ENCODE measurements around the gene CAV2.

Gene CAV2

DNA sequence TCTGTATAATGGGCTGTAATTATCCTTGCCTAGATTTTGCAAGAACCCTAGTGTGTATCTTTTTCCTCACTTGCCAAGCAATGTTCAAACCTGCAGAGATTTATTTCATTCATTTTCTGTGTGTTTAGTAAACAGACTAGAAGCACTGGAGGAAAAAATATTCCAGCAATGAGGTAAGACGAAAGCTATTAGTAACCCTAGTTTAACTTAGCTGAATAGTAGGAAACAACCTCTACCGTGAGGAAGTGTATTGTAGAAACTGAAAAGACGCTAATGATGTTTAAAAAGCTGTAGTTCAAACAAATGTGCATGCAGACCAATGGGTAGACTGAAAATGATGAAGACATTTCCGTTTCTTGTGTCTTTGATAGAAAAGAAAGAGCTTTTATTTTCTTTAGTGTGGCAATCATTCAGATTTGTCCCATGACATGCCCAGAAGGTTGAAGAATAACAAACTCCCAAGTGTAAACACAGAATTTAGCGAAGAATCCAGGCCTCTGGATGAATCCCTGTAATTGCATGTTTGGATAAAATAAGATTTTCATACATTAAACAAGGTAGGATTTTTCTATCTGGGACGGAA, 46.0 kb downstream of the CAV2 start:
- DNase-seq (ENCODE audit: low spot score): no peak
- no peak for FAIRE-seq

DNA sequence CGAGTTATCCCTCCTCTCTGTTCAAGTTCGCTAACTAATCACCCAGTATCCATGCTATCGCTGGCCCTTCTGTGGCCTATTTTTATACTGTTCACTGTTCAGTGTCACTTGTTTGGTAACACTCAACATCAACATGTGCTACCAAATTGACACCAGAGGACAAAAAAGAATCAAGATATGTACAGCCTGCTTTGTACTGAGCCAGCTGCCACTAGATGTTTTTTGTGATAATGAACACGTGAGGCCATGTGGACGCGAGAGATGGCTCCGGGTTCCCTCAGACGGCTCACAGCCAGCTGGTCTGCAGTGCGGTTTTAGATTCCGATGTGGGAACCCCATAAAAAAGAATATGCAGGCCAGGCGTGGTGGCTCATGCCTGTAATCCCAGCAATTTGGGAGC, 46.5 kb downstream of the CAV2 start:
- no peak for FAIRE-seq
- DNase-seq (ENCODE audit: low spot score): no peak

DNA sequence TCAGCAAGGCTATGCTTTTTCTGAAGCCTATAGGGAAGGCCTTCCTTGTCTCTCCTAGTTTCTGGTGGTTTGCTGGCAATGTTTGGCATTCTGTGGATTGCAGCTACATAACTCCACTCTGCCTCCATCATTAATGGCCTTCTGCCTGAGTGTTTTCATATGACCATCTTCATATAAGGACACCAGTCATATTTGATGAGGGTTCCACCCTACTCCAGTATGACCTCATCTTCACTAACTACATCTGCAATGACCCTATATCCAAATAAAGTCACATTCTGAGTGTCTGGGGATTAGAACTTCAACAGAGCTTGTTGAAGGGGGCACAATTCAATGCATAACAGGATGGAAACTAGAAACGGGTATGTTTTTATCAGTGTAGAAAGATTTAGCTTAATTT, 47.4 kb downstream of the CAV2 start:
- FAIRE-seq (no peak), DNase-seq (ENCODE audit: low spot score) (no peak)

- FAIRE-seq (no peak), DNase-seq (ENCODE audit: low spot score) (no peak)
Observed at GRCh38 chr7:116547347-116547746, 47.8 kb downstream of the CAV2 start.

GRCh38 chr7:116548506-116548905, 49.0 kb downstream of the CAV2 start:
- no peak for DNase-seq (ENCODE audit: low spot score)
- FAIRE-seq: no peak

- DNase-seq (ENCODE audit: low spot score) (no peak), FAIRE-seq (no peak)
Observed at GRCh38 chr7:116549370-116549769, 49.8 kb downstream of the CAV2 start.

DNA sequence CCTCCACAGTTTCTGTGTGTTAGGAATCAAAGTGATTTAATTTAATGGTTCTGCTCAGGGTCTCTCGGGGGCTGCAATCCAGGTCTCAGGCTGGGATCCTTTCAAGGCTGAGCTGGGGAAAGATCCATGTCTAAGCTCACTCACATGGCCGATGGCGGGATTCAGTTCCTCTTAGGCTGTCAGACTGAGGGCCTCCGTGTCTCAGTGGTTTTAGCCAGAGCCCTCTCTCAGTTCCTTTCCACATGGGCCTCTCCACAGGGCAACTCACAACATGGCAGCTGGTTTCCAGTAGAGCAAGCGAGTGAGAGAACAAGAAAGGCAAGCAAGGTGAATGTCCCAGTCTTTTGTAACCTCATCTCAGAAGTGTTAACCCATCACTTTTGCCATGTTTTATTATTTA, 52.2 kb downstream of the CAV2 start:
- FAIRE-seq (no peak), DNase-seq (ENCODE audit: low spot score) (no peak)

GRCh38 chr7:116552602-116553001, 53.1 kb downstream of the CAV2 start:
- DNase-seq (ENCODE audit: low spot score): no peak
- FAIRE-seq: no peak

GRCh38 chr7:116553168-116553964, 53.8 kb downstream of the CAV2 start:
- no peak for FAIRE-seq
- no peak for DNase-seq (ENCODE audit: low spot score)

DNA sequence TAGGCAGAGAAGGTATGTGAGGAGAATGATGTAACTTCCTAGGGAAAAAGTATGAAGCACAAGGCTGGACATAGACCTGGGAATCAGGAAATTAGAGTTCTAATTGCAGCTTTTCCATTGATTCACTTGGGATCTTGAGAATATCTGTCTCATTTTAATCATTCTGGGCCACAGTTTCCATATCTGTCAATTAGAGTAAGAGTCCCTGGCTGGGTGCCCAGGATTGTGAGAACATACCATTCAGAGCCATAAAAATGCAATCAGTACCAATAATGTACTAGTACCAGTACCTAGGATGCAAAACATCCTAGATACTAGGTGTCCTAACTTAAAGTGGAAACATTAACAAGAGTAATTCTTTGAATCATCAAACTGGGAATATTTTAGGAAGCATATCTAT, 54.9 kb downstream of the CAV2 start:
- FAIRE-seq (no peak), DNase-seq (ENCODE audit: low spot score) (no peak)

DNA sequence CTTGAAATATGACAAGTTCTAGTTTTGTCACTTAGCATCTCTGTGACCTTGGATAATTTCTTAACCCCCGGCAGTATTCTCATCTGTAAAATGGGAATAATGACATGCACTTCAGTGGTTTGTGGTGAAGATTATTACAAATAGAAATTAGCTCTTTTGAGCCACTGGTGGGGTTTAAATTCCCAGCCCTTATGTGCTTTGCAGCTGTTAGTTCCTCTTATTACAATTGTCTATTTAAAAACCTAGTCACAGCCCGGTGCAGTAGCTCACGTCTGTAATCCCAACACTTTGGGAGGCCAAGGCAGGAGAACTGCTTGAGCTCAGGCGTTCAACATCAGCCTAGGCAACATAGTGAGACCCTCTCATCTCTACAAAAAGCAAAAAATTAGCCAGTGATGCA, 55.4 kb downstream of the CAV2 start:
- FAIRE-seq (no peak), DNase-seq (ENCODE audit: low spot score) (no peak)

DNA sequence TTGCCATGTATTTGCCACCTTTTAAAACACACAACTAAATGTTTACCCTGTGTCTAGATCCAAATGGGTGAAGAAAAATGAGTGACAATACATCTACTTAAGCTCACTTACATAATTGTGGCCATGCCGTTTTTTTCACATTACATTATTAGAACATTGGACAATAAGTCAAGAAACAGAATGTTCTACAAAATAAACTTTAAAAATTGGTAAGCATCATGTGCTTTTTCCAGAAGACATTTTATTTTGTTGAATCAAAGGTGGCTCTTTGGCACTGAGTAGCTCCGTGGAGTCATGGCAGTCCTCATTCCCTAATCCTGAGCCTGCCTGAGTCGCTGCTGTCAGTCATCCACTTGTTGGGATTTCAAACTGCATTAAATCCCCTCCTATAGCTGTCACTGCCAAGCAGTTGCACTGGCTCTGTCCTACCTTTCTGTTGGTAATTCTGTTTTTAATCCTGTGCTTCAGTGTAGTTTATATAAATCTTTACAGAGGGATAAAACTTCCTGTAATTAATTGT, 57.6 kb downstream of the CAV2 start:
- DNase-seq (ENCODE audit: low spot score): no peak
- no peak for FAIRE-seq

GRCh38 chr7:116557901-116558300, 58.4 kb downstream of the CAV2 start:
- DNase-seq (ENCODE audit: low spot score): no peak
- no peak for FAIRE-seq
